Progenitor cell of endocrine pancreas (in vitro differentiated cells): Measurements from ENCODE around the gene KIAA0586. TPM values are rescaled to one million over a fixed set of nuclear protein-coding genes. Genes with fewer than 3 reads are reported as not detected.
"Not testable (repeated sequence)": the region's sequence is repeated elsewhere in the genome, so short reads cannot be mapped to it uniquely, and the experiment has no call there.

ENCODE experiments used
- DNase-seq: peaks from one replicate; pipeline ENCODE4 v3.0.0; 2021; ENCODE audit warnings: low spot score; ENCODE audit not compliant: unreplicated experiment
- H3K27ac Mint-ChIP-seq: 2 replicates; pipeline ENCODE4 v1.8.0; 2021; ENCODE audit warnings: mild to moderate bottlenecking, moderate library complexity, mixed read lengths
- H3K27me3 Mint-ChIP-seq: 2 replicates; pipeline ENCODE4 v1.8.0; 2021; ENCODE audit warnings: mixed read lengths
- H3K36me3 Mint-ChIP-seq: 2 replicates; pipeline ENCODE4 v1.8.0; 2022; ENCODE audit warnings: mixed read lengths; ENCODE audit not compliant: insufficient read depth
- H3K4me1 Mint-ChIP-seq: 2 replicates; pipeline ENCODE4 v1.8.0; 2021; ENCODE audit warnings: low read depth, mixed read lengths
- H3K4me3 Mint-ChIP-seq: 2 replicates; pipeline ENCODE4 v1.8.0; 2021; ENCODE audit warnings: low read depth, mild to moderate bottlenecking, moderate library complexity, mixed read lengths
- H3K9me3 Mint-ChIP-seq: 2 replicates; pipeline ENCODE4 v1.8.0; 2021; ENCODE audit warnings: low read depth, mixed read lengths
- total RNA-seq: library from RNA; stranded (reverse); gene quantifications from 2 replicates; pipeline ENCODE4 v1.2.1, GENCODE V29; 2021
- TF ChIP-seq, protein P1 (sequence below): fragments of 200-600 bp; sonication (generic); IDR thresholded peaks from one replicate; pipeline ENCODE4 v1.5.0; 2021; ENCODE audit warnings: antibody characterized with exemption, mild to moderate bottlenecking; ENCODE audit not compliant: unreplicated experiment

The KIAA0586 gene
- total RNA-seq, 1 donor from 2014 or later = 17.7 TPM

DNA sequence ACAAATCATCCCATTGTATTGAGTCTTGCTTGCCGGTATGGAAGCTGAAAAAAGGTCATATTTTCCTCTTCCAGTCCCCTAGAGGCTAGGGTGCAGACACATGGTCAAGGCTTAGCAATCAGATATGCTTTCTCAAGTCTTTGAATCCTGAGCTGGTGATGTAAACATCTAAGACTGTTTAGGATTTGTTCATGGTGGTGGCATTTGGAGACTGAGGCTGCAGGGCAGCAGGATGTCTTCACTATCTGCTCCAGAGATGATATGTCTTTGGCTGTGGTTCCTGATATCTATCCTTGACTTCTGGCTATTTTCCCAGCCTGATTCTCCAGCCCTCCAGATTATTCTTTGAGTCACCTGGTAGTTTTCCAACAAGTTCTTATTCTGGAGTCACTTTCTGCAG is 159.8 kb downstream of the KIAA0586 start:
- Mint-ChIP-seq H3K4me1 (peaks cover 4% of the 10 kb centered on the region), H3K27ac (no peak overlapping the region), H3K27me3 (no peaks in the 10 kb centered on the region), H3K36me3 (no peaks in the 10 kb centered on the region), H3K9me3 (peaks cover 6% of the 10 kb centered on the region), H3K4me3 (no peak overlapping the region)
- no peak for DNase-seq
- TF ChIP-seq, protein P1, sequence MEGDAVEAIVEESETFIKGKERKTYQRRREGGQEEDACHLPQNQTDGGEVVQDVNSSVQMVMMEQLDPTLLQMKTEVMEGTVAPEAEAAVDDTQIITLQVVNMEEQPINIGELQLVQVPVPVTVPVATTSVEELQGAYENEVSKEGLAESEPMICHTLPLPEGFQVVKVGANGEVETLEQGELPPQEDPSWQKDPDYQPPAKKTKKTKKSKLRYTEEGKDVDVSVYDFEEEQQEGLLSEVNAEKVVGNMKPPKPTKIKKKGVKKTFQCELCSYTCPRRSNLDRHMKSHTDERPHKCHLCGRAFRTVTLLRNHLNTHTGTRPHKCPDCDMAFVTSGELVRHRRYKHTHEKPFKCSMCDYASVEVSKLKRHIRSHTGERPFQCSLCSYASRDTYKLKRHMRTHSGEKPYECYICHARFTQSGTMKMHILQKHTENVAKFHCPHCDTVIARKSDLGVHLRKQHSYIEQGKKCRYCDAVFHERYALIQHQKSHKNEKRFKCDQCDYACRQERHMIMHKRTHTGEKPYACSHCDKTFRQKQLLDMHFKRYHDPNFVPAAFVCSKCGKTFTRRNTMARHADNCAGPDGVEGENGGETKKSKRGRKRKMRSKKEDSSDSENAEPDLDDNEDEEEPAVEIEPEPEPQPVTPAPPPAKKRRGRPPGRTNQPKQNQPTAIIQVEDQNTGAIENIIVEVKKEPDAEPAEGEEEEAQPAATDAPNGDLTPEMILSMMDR = no peak

DNA sequence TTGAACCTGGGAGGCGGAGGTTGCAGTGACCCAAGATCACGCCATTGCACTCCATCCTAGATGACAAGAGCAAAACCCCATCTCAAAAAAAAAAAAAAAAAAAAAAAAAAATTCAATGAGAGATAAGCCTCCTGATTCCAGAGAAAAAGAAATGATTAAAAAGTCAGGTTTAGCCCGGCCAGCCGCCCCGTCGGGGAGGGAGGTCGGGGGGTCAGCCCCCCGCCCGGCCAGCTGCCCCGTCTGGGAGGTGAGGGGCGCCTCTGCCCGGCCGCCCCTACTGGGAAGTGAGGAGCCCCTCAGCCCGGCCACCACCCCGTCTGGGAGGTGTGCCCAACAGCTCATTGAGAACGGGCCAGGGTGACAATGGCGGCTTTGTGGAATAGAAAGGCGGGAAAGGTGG is 160.8 kb downstream of the KIAA0586 start:
- H3K27ac Mint-ChIP-seq = not testable (repeated sequence)

DNA sequence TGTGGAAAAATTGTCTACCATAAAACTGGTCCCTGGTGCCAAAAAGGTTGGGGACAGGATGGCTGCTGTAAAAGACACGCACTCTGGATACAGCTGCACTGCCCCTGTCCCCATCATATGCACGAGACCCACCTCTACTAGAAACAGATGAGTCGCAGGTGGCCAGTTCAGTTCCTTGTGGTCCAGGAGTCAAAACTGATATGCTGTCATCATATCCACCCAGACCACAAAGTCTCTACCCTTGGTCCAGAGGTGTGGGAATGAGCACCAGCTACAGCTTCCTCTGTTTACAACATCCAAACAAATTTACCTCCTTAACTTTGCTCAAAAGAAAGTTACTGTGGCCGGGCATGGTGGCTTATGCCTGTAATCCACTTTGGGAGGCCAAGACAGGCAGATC is 166.5 kb downstream of the KIAA0586 start:
- no peak for DNase-seq
- no peaks in the 10 kb centered on the region for H3K9me3 Mint-ChIP-seq
- H3K4me1 Mint-ChIP-seq = peaks cover 4% of the 10 kb centered on the region
- TF ChIP-seq, protein P1 = no peak
- no peak overlapping the region for H3K27ac Mint-ChIP-seq
- H3K27me3 Mint-ChIP-seq = no peaks in the 10 kb centered on the region
- H3K4me3 Mint-ChIP-seq = no peak overlapping the region
- no peaks in the 10 kb centered on the region for H3K36me3 Mint-ChIP-seq

More for the DNA sequence above, 160.8 kb downstream of the KIAA0586 start:
- not testable (repeated sequence) for H3K36me3 Mint-ChIP-seq, H3K9me3 Mint-ChIP-seq, DNase-seq, H3K4me1 Mint-ChIP-seq, H3K27me3 Mint-ChIP-seq, H3K4me3 Mint-ChIP-seq

DNA sequence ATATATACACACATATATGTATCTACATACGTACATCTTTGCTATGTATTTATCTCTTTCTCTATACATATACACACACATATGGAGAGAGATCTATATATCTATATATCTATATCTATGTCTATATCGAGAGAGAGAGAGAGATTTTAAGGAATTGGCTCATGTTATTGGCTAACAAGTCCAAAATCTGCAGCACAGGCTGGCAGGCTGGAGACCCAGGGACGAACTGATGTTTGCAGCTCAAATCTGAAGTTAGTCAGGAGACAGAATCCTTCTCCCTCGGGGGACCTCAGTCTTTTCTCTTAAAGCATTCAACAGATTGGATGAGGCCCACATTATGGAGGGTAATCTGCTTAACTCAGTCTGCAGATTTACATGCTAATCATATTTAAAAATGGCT is 169.5 kb downstream of the KIAA0586 start:
- H3K27me3 Mint-ChIP-seq = peaks cover 3% of the 10 kb centered on the region
- no peak overlapping the region for H3K4me3 Mint-ChIP-seq
- no peak for DNase-seq
- TF ChIP-seq, protein P1 = no peak
- H3K36me3 Mint-ChIP-seq = no peaks in the 10 kb centered on the region
- no peak overlapping the region for H3K27ac Mint-ChIP-seq
- no peaks in the 10 kb centered on the region for H3K4me1 Mint-ChIP-seq
- no peaks in the 10 kb centered on the region for H3K9me3 Mint-ChIP-seq

DNA sequence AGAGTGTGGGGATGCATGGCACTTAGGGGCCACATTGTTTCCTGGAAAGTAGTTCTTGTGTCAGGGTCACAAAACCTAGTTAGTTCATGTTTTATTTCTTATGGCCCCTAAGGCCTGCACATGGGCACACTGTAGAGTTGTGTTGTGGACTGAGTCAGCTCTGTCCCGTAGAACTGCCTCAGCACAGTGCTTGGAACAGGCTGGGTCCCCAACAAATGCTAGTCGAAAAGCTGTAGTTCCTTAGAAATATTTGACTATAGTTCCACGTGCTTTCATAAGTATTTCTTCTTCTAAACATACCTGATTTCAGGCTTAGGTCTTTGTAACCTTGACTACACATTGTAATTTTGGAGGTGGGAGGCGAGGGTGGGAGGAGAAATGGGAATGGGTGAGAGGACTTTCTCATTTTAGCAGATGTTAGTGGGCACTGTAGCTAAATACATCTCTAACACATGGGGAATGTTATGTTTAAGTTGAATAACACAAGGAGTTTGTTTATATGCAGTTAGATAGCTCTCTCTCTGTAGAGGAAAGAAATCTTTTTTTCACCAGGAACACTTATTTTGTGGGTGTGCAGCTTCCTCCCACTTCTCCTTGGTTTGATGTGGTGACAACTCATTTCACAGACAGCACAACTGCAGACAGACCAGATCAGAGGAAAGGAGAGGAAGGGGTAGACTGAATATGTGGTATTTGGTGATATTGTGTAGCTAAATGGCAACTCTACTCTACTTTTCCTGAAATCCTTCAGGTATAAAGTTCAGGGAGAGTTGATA is 170.7 kb downstream of the KIAA0586 start:
- H3K4me1 Mint-ChIP-seq = no peaks in the 10 kb centered on the region
- peaks cover 3% of the 10 kb centered on the region for H3K27me3 Mint-ChIP-seq
- no peak overlapping the region for H3K4me3 Mint-ChIP-seq

More for the DNA sequence above, 170.7 kb downstream of the KIAA0586 start:
- Mint-ChIP-seq H3K9me3 (no peaks in the 10 kb centered on the region), H3K36me3 (no peaks in the 10 kb centered on the region), H3K27ac (no peak overlapping the region)
- TF ChIP-seq, protein P1 = no peak
- DNase-seq = no peak
